CD4-positive, CD25-positive, alpha-beta regulatory T cell (primary cell): ENCODE data around the gene SLC7A14. TPM values are rescaled to one million over a fixed set of nuclear protein-coding genes. Genes with fewer than 3 reads are reported as not detected.

ENCODE experiments used
- polyA plus RNA-seq, 4 donors: library from polyadenylated mRNA; unstranded; fragments of 300-500 nt; fragmentation: Illumina TruSeq; gene quantifications; one replicate each; pipeline ENCODE4 v1.2.3, GENCODE V29; 2021
- total RNA-seq: library from RNA; stranded (reverse); gene quantifications from one replicate; pipeline ENCODE4 v1.2.3, GENCODE V29; 2022

SLC7A14 gene
- total and polyA plus RNA-seq, 5 donors from 2014 or later = not detected

Other genes with a start within 250 kb of the SLC7A14 start
- gene SKIL, start 228.4 kb downstream of the SLC7A14 start, total RNA-seq = 50.4 TPM
- gene SKIL, start 228.4 kb downstream of the SLC7A14 start, polyA plus RNA-seq = 1 to 10 TPM; 2.0 to 5.4 (median 3.3) TPM
- gene CLDN11, start 167.2 kb downstream of the SLC7A14 start, total RNA-seq = not detected
- gene CLDN11, start 167.2 kb downstream of the SLC7A14 start, polyA plus RNA-seq = not detected